ENCODE data around the gene IFITM10. TPM values are rescaled to one million over a fixed set of nuclear protein-coding genes. Genes with fewer than 3 reads are reported as not detected.
"Not testable (repeated sequence)": the region's sequence is repeated elsewhere in the genome, so short reads cannot be mapped to it uniquely, and the experiment has no call there.

IFITM10 gene
- polyA plus RNA-seq, 1 donor: 0.19 TPM

GRCh38 chr11:1689250-1690166, 60.9 kb downstream of the IFITM10 start:
- not testable (repeated sequence) for DNase-seq

DNA sequence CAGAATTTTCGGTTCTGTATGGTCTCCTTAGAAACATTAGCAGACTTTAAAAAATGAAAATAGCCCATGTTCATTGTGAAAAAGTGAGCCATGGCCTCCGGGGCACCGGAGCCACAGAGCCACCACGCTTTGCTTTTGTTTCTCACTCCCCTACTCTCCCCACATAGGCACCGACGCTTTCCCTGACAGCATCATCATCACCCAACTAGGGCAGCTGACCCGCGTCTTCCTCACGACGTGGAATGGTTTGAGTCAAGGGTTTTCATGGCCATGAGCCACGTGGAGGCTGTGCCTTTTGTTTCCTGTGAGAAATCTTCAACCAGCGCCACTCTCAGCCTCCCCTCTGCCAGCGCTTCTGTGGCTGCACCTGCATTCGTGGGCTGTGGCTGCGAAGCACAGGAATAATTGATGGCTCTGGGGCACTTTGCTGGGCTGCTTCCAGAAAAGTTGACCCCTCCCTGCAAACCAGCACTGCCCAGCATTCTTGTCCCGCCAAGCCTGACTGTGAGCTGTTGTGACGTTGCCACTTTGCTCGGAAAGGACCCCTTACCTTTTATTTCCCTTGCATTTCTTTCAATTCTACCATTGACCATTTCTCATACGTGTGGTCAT, 62.0 kb downstream of the IFITM10 start:
- not testable (repeated sequence) for DNase-seq

DNA sequence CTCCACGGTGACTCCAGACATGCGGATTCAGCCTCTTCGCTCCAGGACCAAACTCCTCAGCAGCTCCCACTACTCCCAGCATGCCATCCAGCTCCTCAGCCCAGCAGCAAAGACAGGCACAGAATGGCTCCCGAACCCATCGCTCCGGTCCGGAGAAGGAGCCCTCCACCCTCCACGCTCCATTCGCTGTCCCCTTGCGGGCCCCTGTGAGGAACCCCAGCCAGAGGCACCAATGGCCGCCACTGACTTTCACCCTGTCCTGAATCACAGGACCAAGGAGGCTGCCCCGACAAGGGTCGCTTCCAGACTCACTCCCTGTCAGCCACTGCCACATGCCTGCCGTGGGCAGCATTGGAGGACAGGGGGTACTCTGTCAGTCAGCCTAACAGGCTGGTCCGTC, 64.2 kb downstream of the IFITM10 start:
- not testable (repeated sequence) for DNase-seq

GRCh38 chr11:1684886-1685874, 65.2 kb downstream of the IFITM10 start:
- not testable (repeated sequence) for DNase-seq

DNA sequence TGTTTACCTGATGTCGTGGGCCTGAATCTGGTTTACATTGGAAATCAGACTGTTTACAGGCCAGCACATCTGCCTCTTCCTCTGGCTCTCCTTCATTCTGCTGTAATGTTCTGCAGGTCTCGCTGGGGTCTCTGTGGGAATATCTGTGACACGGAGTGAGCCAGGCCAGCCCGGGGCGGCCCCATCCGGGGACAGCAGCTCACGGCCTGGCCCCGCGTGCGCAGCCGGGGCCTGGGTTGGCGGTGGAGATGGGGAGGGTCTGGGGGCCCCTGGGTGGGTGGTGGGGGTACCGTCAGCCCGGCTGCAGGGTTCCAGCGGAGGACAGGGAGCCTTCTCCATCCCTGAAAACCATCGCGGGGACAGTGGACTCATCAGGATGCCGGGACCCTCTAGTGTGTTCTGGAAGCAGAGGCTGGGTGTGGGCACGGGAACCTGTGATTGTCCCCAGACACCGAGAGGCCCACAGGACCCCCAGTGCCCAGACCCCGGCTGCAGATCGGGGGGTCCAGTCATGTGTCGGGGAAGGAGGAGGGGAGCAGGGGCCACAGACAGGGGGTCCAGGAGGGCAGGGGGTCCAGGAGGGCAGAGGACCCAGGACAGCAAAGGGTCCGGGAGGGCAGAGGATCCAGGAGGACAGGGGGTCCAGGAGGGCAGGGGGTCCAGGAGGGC, 66.4 kb downstream of the IFITM10 start:
- DNase-seq: not testable (repeated sequence)

DNA sequence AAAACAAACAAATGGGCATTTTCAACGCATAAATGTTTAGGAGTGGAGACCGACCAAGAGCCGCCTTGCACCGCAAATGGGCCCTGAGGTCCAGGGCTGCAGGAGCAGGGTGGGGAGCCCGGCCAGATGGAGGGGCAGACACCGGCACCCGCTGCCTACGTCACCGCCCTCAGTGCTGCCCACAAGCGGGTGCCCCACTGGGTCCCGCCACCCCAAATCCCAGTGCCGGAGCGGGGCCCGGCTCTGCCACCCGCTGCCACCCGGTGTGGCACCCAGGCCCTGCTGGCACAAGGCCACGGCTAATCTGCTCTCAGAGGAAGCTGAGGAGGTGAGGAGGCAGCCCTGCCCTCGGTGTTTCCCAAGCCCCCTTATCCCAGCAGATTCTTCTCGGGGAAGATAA, 67.2 kb downstream of the IFITM10 start:
- not testable (repeated sequence) for DNase-seq

Other genes starting within 250 kb of the IFITM10 start
- gene DUSP8, start 178.3 kb downstream of the IFITM10 start, polyA plus RNA-seq (ENCODE audit: insufficient read length): 28.4 TPM
- 1.4 TPM for gene KRTAP5-1, start 165.3 kb downstream of the IFITM10 start, polyA plus RNA-seq (ENCODE audit: insufficient read length)
- gene KRTAP5-2, start 152.3 kb downstream of the IFITM10 start, polyA plus RNA-seq (ENCODE audit: insufficient read length): not detected
- not detected for gene KRTAP5-3, start 142.1 kb downstream of the IFITM10 start, polyA plus RNA-seq (ENCODE audit: insufficient read length)
- not detected for gene KRTAP5-4, start 128.5 kb downstream of the IFITM10 start, polyA plus RNA-seq (ENCODE audit: insufficient read length)
- gene KRTAP5-5, start 120.8 kb downstream of the IFITM10 start, polyA plus RNA-seq (ENCODE audit: insufficient read length): not detected
- 0.49 TPM for gene KRTAP5-6, start 53.4 kb downstream of the IFITM10 start, polyA plus RNA-seq (ENCODE audit: insufficient read length)
- gene CTSD, start 13.3 kb upstream of the IFITM10 start, polyA plus RNA-seq (ENCODE audit: insufficient read length): 137 TPM
- gene SYT8, start 84.4 kb upstream of the IFITM10 start, polyA plus RNA-seq (ENCODE audit: insufficient read length): 0.44 TPM
- 3,747 TPM for gene TNNI2, start 88.4 kb upstream of the IFITM10 start, polyA plus RNA-seq (ENCODE audit: insufficient read length)
- 77.7 TPM for gene LSP1, start 102.5 kb upstream of the IFITM10 start, polyA plus RNA-seq (ENCODE audit: insufficient read length)
- 7.2 TPM for gene PRR33, start 141.3 kb upstream of the IFITM10 start, polyA plus RNA-seq (ENCODE audit: insufficient read length)
- 8,959 TPM for gene TNNT3, start 169.1 kb upstream of the IFITM10 start, polyA plus RNA-seq (ENCODE audit: insufficient read length)
- 86.9 TPM for gene MRPL23, start 196.7 kb upstream of the IFITM10 start, polyA plus RNA-seq (ENCODE audit: insufficient read length)
- gene H19, start 247.2 kb upstream of the IFITM10 start, polyA plus RNA-seq (ENCODE audit: insufficient read length): 14,324 TPM

Measured in hindlimb muscle (tissue), 1 donor.